Measurements from ENCODE around the gene PCF11.

The PCF11 gene

GRCh38 chr11:83150450-83150849 is 6.5 kb upstream of the PCF11 start:
- ChIA-PET CTCF (interaction anchor here (0.7 kb wide), 1 partner anchor 13 kb away, joined by 6 read pairs; no protein-coding TSS in a partner anchor), POLR2A (ENCODE audit: low non-redundant PET) (no interaction called here)
- DNase-seq (ENCODE audit: low spot score): no peak
- TF ChIP-seq, protein P1, sequence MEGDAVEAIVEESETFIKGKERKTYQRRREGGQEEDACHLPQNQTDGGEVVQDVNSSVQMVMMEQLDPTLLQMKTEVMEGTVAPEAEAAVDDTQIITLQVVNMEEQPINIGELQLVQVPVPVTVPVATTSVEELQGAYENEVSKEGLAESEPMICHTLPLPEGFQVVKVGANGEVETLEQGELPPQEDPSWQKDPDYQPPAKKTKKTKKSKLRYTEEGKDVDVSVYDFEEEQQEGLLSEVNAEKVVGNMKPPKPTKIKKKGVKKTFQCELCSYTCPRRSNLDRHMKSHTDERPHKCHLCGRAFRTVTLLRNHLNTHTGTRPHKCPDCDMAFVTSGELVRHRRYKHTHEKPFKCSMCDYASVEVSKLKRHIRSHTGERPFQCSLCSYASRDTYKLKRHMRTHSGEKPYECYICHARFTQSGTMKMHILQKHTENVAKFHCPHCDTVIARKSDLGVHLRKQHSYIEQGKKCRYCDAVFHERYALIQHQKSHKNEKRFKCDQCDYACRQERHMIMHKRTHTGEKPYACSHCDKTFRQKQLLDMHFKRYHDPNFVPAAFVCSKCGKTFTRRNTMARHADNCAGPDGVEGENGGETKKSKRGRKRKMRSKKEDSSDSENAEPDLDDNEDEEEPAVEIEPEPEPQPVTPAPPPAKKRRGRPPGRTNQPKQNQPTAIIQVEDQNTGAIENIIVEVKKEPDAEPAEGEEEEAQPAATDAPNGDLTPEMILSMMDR (conservative IDR thresholded peaks at IDR 0.05; ENCODE audit: low read depth): no peak
- H3K27ac ChIP-seq: no peak overlapping the region

DNA sequence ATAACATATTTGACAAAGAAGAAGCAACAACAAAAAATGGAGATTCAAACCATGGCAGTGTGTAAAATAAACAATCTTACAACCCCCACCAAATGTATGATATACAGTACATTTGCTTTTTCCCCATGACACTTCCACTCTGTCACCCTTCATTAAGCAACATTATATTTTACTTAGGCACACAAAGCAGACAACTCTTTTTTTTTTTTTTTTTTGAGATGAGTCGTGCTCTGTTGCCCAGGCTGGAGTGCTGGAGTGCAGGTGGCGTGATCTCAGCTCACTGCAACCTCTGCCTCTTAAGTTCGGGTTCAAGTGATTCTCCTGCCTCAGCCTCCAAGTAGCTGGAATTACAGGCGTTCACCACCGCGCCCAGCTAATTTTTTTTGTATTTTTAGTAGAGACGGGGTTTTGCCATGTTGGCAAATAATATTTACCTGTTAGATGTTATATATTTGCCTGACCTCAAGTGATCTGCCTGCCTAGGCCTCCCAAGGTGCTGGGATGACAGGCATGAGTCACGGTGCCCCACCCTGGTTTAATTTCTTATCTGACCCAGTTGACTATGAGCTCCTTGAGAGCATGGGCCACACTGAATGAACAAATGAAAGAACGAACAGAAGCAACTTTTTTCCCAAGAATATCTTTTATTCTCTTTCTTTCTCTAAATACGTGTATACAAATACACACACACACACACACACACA is 5.5 kb upstream of the PCF11 start:
- TF ChIP-seq, protein P1 (conservative IDR thresholded peaks at IDR 0.05; ENCODE audit: low read depth): no peak
- DNase-seq (ENCODE audit: low spot score): peak; percentile 22
- ChIA-PET POLR2A (ENCODE audit: low non-redundant PET) (interaction anchor here (0.6 kb wide), 2 partner anchors 10 to 54 kb away, joined by 3 to 5 read pairs; no protein-coding TSS in a partner anchor), CTCF (interaction anchor here (0.6 to 0.7 kb wide), 2 partner anchors 9 to 65 kb away, joined by 3 read pairs; no protein-coding TSS in a partner anchor)
- H3K27ac ChIP-seq: no peak overlapping the region

DNA sequence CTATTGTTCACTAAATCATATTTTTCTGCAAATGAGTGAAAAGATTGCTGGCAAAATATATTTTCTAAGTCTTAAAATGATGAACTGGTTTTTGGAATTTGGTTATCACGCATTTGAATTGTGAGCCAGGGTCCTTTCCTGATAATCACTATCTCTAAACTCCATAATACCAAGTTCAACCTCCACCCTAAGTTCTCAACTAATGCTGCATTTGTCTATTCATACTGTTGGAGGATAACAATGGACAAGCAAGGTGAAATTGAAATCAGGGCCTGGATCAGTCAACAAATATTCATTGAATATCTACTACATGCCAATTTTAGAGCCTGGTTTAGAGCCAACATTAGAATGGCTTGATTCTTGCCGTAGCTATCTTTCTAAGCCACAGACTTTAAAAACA is 4.7 kb upstream of the PCF11 start:
- ChIA-PET CTCF (no interaction called here), POLR2A (ENCODE audit: low non-redundant PET) (interaction anchor here (0.6 kb wide), 1 partner anchor 9 kb away, joined by 3 read pairs; no protein-coding TSS in a partner anchor)
- TF ChIP-seq, protein P1 (conservative IDR thresholded peaks at IDR 0.05; ENCODE audit: low read depth): no peak
- DNase-seq (ENCODE audit: low spot score): no peak
- no peak overlapping the region for H3K27ac ChIP-seq

- DNase-seq (ENCODE audit: low spot score): no peak
- ChIA-PET POLR2A (ENCODE audit: low non-redundant PET) (no interaction called here), CTCF (no interaction called here)
- TF ChIP-seq, protein P1 (conservative IDR thresholded peaks at IDR 0.05; ENCODE audit: low read depth): no peak
- no peak overlapping the region for H3K27ac ChIP-seq
Measured at GRCh38 chr11:83153764-83154163, 3.2 kb upstream of the PCF11 start.

- ChIA-PET POLR2A (ENCODE audit: low non-redundant PET) (interaction anchor here (0.6 to 1.4 kb wide), 5 partner anchors 71 to 135 kb away, joined by 3 to 14 read pairs (median 5); partner anchors contain the start of gene RAB30), CTCF (interaction anchor here (0.6 kb wide), 2 partner anchors 42 to 290 kb away, joined by 3 read pairs; no protein-coding TSS in a partner anchor)
- TF ChIP-seq, protein P1 (conservative IDR thresholded peaks at IDR 0.05; ENCODE audit: low read depth): no peak
- H3K27ac ChIP-seq: peak overlapping the region; percentile 95
- peak; percentile 99 for DNase-seq (ENCODE audit: low spot score)
Measured at GRCh38 chr11:83156144-83156995, 561 bp upstream of the PCF11 start.
